Central memory CD4-positive, alpha-beta T cell (primary cell): ENCODE data around the gene KREMEN1.

Experiments
- DNase-seq: peaks from one replicate; pipeline ENCODE4 v3.0.0; 2022

The KREMEN1 gene

GRCh38 chr22:29194184-29194583 lies 121.3 kb downstream of the KREMEN1 start:
- no peak for DNase-seq

GRCh38 chr22:29195118-29195963 lies 122.5 kb downstream of the KREMEN1 start:
- DNase-seq: no peak

- DNase-seq: no peak
Observed at GRCh38 chr22:29195964-29196666, 123.3 kb downstream of the KREMEN1 start.

- DNase-seq: no peak
Observed at GRCh38 chr22:29197096-29197495, 124.3 kb downstream of the KREMEN1 start.

GRCh38 chr22:29198240-29198639 lies 125.4 kb downstream of the KREMEN1 start:
- DNase-seq: no peak

- DNase-seq: no peak
Observed at GRCh38 chr22:29199702-29200400, 127.0 kb downstream of the KREMEN1 start.

- no peak for DNase-seq
Observed at GRCh38 chr22:29200901-29201300, 128.1 kb downstream of the KREMEN1 start.

- no peak for DNase-seq
Observed at GRCh38 chr22:29201782-29202181, 128.9 kb downstream of the KREMEN1 start.

- peak; percentile 12 for DNase-seq
Observed at GRCh38 chr22:29202212-29203192, 129.7 kb downstream of the KREMEN1 start.

- DNase-seq: no peak
Observed at GRCh38 chr22:29203488-29204454, 130.9 kb downstream of the KREMEN1 start.

- DNase-seq: no peak
Observed at GRCh38 chr22:29204455-29205183, 131.8 kb downstream of the KREMEN1 start.

GRCh38 chr22:29205252-29205593 lies 132.4 kb downstream of the KREMEN1 start:
- no peak for DNase-seq

GRCh38 chr22:29205594-29206371 lies 132.9 kb downstream of the KREMEN1 start, which contains the start of gene EMID1:
Gene EMID1 (plus strand): TSS chr22:29205896. CDS start chr22:29206039, 143 bp downstream.
- DNase-seq: no peak

- no peak for DNase-seq
Observed at GRCh38 chr22:29206372-29207242, 133.8 kb downstream of the KREMEN1 start.

GRCh38 chr22:29207243-29207550 lies 134.4 kb downstream of the KREMEN1 start:
- no peak for DNase-seq

GRCh38 chr22:29207562-29208501 lies 135.0 kb downstream of the KREMEN1 start:
- no peak for DNase-seq

GRCh38 chr22:29208502-29208862 lies 135.6 kb downstream of the KREMEN1 start:
- DNase-seq: no peak
